KBM-7 (cell line): ENCODE measurements around the gene WDR11.

Experiments used
- DNase-seq: peaks from one replicate; pipeline ENCODE4 v3.0.0-alpha.2; 2015
- in situ Hi-C: fragments of 300-500 bp; cut with MboI; formaldehyde crosslinking; loops from 2 replicates; pipeline ENCODE4 v1.14.3; 2020; ENCODE audit warnings: low sequenced_read_pairs, low pct_unique_long_range_greater_than_20kb, mixed read lengths

The WDR11 gene, protein sequence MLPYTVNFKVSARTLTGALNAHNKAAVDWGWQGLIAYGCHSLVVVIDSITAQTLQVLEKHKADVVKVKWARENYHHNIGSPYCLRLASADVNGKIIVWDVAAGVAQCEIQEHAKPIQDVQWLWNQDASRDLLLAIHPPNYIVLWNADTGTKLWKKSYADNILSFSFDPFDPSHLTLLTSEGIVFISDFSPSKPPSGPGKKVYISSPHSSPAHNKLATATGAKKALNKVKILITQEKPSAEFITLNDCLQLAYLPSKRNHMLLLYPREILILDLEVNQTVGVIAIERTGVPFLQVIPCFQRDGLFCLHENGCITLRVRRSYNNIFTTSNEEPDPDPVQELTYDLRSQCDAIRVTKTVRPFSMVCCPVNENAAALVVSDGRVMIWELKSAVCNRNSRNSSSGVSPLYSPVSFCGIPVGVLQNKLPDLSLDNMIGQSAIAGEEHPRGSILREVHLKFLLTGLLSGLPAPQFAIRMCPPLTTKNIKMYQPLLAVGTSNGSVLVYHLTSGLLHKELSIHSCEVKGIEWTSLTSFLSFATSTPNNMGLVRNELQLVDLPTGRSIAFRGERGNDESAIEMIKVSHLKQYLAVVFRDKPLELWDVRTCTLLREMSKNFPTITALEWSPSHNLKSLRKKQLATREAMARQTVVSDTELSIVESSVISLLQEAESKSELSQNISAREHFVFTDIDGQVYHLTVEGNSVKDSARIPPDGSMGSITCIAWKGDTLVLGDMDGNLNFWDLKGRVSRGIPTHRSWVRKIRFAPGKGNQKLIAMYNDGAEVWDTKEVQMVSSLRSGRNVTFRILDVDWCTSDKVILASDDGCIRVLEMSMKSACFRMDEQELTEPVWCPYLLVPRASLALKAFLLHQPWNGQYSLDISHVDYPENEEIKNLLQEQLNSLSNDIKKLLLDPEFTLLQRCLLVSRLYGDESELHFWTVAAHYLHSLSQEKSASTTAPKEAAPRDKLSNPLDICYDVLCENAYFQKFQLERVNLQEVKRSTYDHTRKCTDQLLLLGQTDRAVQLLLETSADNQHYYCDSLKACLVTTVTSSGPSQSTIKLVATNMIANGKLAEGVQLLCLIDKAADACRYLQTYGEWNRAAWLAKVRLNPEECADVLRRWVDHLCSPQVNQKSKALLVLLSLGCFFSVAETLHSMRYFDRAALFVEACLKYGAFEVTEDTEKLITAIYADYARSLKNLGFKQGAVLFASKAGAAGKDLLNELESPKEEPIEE

DNA sequence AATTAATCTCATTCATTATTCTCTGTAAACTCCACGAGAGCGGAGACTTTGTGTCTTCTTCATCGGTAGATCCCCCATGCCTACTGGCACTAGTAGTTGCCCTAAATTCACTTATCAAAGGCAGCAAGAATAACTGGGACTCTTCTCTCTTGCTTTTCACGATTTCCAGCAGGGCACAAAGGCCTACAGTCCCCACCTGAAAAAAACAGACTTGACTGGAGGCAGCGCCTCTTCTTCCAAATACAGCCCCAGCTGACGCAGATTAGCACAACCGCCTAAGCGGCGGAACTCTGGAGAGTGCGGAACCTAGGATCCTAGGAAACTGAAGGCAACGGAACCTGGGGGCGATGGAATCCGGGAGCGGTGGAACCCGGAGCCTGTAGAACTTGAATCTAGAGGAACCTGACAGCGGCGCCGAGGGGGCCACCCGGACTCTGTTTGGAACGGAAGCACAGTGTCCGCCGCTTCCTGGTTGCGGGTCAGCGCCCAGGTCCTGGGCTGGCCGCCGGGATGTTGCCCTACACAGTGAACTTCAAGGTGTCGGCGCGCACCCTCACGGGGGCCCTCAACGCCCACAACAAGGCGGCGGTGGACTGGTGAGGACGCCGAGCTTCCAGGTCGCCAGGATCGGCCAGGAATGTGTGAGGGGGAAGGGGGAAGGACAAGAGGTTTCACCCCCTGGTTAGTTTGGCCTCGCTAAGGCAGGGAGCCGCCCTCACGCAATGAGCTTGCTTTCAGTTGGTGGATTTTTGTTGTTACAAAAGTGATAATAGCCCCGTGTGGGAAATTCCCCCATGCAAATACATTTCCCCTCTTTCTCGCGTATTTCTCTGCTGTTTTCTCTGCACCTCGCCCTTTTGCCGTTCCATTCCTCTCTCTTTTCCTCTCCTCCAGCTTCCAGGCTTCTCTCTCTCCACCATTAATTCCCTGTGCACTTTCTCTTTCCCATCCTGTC, at the start of gene WDR11:
Gene WDR11, plus strand, starts transcription at position 452 of the 955 bp plus-strand sequence. Its CDS starts 59 bp downstream, at position 511.
- in situ Hi-C loops: no loop called here
- DNase-seq: peak; percentile 90

- no peak for DNase-seq
- in situ Hi-C loops: no loop called here
These were observed 48.2 kb upstream of the WDR11 start for GRCh38 chr10:120802935-120803334.

- DNase-seq: no peak
- in situ Hi-C loops: no loop called here
These were observed 47.2 kb upstream of the WDR11 start for GRCh38 chr10:120803972-120804371.

DNA sequence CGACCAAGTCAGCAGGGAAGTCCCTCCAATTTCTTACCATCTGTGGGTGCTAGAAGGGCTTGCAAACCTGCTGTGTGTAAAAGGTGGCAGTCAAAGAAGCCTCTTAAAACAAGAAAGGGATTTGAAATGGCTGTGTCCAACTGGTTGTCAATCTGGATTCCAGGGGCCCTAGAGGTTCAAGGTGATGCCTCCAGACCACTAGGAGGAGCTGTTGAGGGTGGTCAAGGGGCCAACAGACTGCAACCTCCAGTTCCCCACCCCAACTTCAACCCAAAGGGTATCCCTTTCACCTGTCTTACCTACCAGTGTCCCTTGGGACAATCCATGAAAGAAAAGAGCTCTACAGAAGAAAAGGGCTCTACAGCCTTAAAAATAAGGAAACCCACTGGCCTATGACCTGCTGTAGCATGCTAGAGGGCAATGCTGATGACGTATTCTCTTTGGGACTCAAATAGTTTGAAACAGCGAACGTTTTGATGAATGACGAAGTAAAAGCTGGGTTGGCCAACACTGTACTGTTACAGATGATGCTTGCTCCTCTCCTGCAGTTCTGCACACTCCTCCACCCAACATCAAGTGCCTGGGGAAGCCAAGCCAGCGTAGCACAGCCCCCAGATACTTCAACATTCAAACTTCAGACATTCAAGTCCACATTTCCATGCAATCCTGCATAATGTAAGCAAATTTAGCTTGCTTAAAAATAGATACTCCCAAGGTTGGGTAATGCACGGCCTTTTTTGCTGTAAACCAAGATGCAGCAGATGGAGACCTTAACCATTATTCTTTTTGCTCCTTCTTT, 45.9 kb upstream of the WDR11 start:
- in situ Hi-C loops: no loop called here
- no peak for DNase-seq

- in situ Hi-C loops: no loop called here
- DNase-seq: no peak
These were observed 45.1 kb upstream of the WDR11 start for GRCh38 chr10:120806081-120806480.

GRCh38 chr10:120810298-120810697, 40.9 kb upstream of the WDR11 start:
- DNase-seq: no peak
- in situ Hi-C loops: no loop called here

DNA sequence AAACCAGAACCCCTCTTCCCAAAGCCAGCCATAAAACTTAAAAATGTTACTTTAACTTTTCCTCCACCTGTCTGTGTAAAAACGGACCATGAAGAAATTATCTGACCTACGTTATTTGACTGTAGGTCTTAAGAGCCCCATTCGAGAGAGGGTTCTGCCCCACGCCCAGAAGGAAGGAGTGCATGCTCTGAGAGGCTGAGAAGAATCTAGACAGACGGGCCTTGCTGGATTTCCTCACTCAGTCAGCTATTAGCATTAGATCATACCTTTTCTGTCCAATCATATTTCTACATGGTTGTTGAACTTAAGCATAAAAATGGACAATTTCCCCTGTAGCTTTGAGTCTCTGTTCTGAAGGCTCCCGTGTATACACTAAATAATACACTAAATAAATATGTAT, 38.1 kb upstream of the WDR11 start:
- in situ Hi-C loops: no loop called here
- DNase-seq: no peak

GRCh38 chr10:120818301-120818700, 32.9 kb upstream of the WDR11 start:
- no peak for DNase-seq
- in situ Hi-C loops: no loop called here

DNA sequence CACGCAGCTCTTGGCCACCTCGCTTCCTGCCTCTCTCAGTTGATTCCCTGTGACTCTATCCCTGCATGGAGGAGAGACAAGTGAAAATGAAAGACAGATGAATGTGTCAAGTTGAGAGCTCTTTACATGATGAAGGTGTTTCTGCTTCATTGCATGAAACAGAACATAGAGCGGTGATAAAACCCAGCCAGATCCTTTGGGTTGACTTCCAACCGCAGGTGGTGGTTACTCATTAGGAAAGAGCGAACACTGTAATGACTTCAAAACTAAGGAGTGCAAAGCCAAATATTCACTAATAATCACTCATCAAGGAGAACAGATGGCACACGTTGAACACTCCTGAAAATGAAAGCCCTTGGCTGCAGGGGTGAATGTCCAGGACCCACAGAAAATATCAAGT, 31.8 kb upstream of the WDR11 start:
- DNase-seq: no peak
- in situ Hi-C loops: no loop called here

GRCh38 chr10:120823266-120823665, 27.9 kb upstream of the WDR11 start:
- in situ Hi-C loops: no loop called here
- DNase-seq: no peak

DNA sequence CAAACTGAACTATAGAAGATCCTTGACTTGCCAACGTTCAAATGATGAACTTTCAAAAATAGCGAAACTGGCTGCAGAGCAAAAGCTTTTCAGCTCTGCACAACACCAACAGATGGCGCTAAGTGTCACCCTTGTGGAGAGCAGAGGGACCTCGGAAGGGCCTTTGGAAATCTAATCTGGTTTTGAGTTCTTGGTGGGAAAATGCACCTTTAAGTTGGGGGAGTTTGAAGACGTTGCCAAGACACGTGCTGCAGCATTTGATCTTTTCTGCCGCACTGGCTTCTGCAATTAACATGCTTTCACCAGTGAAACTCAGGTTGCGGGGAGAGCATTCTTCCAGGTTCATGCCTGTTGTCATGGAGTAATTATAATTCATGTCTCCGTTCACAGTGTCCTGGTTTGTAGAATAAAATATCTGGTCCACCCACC, 26.3 kb upstream of the WDR11 start:
- peak; percentile 17 for DNase-seq
- in situ Hi-C loops: no loop called here

GRCh38 chr10:120825878-120826769, 25.0 kb upstream of the WDR11 start:
- in situ Hi-C loops: no loop called here
- DNase-seq: no peak

DNA sequence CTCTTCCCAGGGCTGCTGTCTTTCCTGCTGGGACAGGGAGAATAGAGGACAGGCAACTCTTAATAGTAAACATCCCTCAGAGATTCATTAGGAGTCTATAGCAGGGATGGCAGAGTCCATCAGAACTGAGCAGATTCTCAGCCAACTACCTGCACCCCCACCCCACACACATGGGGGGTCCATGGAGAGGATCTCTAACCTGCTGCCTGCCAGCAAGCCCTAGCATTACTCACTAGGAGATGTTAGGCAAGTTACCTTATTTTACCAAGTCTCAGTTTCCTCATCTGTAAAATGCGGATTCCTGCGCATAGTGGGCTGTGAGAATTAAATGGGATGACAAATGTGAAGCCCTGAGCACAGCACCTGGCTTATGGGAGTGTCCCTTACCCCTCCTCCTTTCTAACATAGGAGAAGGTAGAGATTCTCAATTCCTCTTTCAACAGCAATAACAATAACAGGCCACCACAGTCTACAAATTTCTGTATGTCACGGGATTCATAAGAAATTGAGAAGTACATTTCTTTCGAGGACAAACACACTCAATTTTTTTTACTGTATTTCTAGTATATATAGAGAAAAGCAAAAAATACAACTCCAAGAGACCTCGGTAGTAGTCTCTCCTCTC, 23.8 kb upstream of the WDR11 start:
- in situ Hi-C loops: no loop called here
- no peak for DNase-seq

DNA sequence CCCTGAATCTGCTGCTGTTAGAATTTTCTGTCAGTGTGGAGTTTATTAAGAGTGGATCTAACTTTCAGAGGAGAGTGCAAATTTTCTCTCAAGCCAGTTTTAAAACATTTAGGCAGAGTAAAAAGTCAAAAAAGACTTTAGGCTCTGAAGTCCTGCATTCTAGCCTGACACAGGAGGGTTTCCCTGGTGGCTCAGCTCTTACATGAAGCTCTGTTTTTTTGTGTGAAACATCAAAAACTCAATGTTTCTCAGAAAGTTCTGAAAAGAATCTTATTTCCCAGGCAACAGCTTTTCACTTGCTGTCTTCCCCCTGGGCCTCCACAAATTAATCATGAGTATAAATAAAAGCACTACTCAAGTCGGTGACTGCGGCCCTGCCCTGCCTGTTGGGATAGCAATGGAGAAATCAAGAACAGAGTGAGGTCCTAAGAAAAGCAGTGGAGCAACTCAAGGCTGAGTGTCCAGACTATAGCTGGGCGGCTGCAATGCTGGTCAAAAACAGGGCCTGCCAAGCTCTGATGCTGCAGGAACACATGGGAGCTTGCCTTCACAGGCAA, 22.3 kb upstream of the WDR11 start:
- in situ Hi-C loops: no loop called here
- no peak for DNase-seq

- no peak for DNase-seq
- in situ Hi-C loops: no loop called here
These were observed 19.1 kb upstream of the WDR11 start for GRCh38 chr10:120832106-120832505.

DNA sequence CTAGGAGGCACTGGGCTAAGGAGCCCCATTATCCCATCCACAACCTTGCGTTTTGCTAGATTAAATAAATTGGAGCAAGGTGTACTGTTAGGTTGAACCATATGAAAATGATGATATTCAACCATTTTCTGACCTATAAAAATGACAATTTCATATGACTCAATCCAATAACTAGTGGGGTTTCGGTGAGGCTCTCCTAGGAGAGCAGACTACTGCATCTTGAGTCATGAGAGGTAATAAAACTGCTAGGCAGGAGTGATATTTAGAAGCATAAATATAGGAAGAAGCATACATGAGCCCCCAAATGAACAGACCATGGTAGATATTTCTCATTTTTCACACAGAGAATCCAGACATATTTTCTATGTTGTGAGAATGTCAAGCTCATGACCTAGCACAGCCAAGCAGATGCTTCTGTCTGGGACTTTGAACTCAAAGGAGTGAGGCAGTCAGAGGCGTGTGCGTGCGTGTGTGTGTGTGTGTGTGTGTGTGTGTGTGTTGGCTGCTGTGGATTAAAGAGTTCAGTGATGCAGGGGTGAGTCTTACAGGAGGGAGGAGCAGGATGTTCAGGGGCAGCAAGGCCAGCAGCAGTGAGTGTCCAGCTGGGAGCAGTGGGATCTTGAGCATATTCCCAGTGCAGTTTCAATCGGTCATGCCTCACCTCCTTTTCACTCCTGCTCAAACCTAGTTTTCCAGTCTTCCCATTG, 17.8 kb upstream of the WDR11 start:
- DNase-seq: no peak
- in situ Hi-C loops: no loop called here
